OCI-LY3 (cell line): ENCODE results near the gene C1QTNF5.

ENCODE experiments used
- CTCF ChIP-seq: fragments of 200-600, 300-600 bp; sonication (generic); IDR thresholded peaks from 2 replicates; pipeline ENCODE4 v1.5.1; 2014; ENCODE audit warnings: antibody characterized with exemption, low read length, low read depth
- EZH2phosphoT487 ChIP-seq: fragments of 200-600 bp; shearing (Covaris generic); IDR thresholded peaks from 2 replicates; pipeline ENCODE4 v1.6.1; 2018; ENCODE audit warnings: antibody characterized with exemption, mixed run types, low read depth

GRCh38 chr11:119336744-119337469, 3.8 kb downstream of the C1QTNF5 start:
- no peak for TF ChIP-seq CTCF
- no peak for TF ChIP-seq EZH2phosphoT487
